NCI-H526 (cell line): ENCODE data around the gene HDAC10.

ENCODE experiments used
- DNase-seq, 2 experiments: peaks; one replicate each; lab custom pipeline; 2025; lab: John Stamatoyannopoulos, UW

HDAC10 gene

GRCh38 chr22:50250555-50251476, at the start of gene HDAC10:
Gene HDAC10 (minus strand): TSS chr22:50251265. CDS start chr22:50251032, 233 bp downstream.
- DNase-seq, result peak in 1 of 2 experiments; percentile 85

- DNase-seq, result no peak
These were observed 49.7 kb upstream of the HDAC10 start for GRCh38 chr22:50300620-50301257.

- DNase-seq, result peak in 1 of 2 experiments; percentile 53
These were observed 48.9 kb upstream of the HDAC10 start for GRCh38 chr22:50299785-50300619.

- peak in 1 of 2 experiments; percentile 58 for DNase-seq
These were observed 48.1 kb upstream of the HDAC10 start for GRCh38 chr22:50298937-50299784.

- no peak for DNase-seq
These were observed 47.2 kb upstream of the HDAC10 start for GRCh38 chr22:50298266-50298637.

- no peak for DNase-seq
These were observed 46.6 kb upstream of the HDAC10 start for GRCh38 chr22:50297510-50298265.

- DNase-seq, result no peak
These were observed 45.8 kb upstream of the HDAC10 start for GRCh38 chr22:50296658-50297490.

GRCh38 chr22:50294319-50294656, 43.2 kb upstream of the HDAC10 start:
- DNase-seq, result no peak

GRCh38 chr22:50293441-50294318, 42.6 kb upstream of the HDAC10 start:
- no peak for DNase-seq

- no peak for DNase-seq
These were observed 41.8 kb upstream of the HDAC10 start for GRCh38 chr22:50292643-50293440.

GRCh38 chr22:50289942-50290630, 39.0 kb upstream of the HDAC10 start:
- no peak for DNase-seq

GRCh38 chr22:50289151-50289941, 38.3 kb upstream of the HDAC10 start:
- DNase-seq, result no peak

GRCh38 chr22:50287731-50288130, 36.7 kb upstream of the HDAC10 start:
- no peak for DNase-seq

GRCh38 chr22:50286701-50287318, 35.7 kb upstream of the HDAC10 start:
- no peak for DNase-seq

- no peak for DNase-seq
These were observed 35.2 kb upstream of the HDAC10 start for GRCh38 chr22:50286275-50286674.
